Measurements from ENCODE around the gene CEMIP2. TPM values are rescaled to one million over a fixed set of nuclear protein-coding genes. Genes with fewer than 3 reads are reported as not detected.

Gene CEMIP2
- total and polyA plus RNA-seq, 7 experiments from 2014 or later: 17.6 to 183 (median 87.7) TPM

- Histone ChIP-seq H3K4me1 (ENCODE audit: control insufficient read depth in 2 of 2, insufficient read depth in 2 of 2, low read length in 2 of 2) (no peaks in the 10 kb centered on the region), H3K4me3 (ENCODE audit: low read length) (no peak overlapping the region), H3K36me3 (ENCODE audit: control insufficient read depth in 2 of 3, insufficient read depth in 3 of 3, low read length in 3 of 3) (peaks cover 0 to 43% (median 17%) of the 10 kb centered on the region in 3 experiments), H3K27ac (ENCODE audit: low read depth, low read length) (no peak overlapping the region), H3K27me3 (ENCODE audit: control insufficient read depth in 2 of 2, insufficient read depth in 2 of 2, low read length in 2 of 2) (no peaks in the 10 kb centered on the region), H3K9me3 (ENCODE audit: control insufficient read depth in 2 of 3, low read length in 3 of 3) (no peaks in the 10 kb centered on the region)
- intact Hi-C loops (cut with micrococcal nuclease): no loop called here
- ChIA-PET CTCF (interaction anchor here (0.6 kb wide), 1 partner anchor 1340 kb away, joined by 3 read pairs; no protein-coding TSS in a partner anchor), POLR2A (interaction anchor here (0.5 to 1.2 kb wide), 2 partner anchors 16 to 27 kb away, joined by 3 to 5 read pairs; no protein-coding TSS in a partner anchor)
- peaks cover 7 to 43% (median 21%) of the 10 kb centered on the region in 7 donors for H3K4me1 Mint-ChIP-seq
- peak overlapping the region in 2 of 9 donors; percentile 33 to 49 for H3K27ac Mint-ChIP-seq
- DNase-seq: no peak
- H3K4me3 Mint-ChIP-seq: no peak overlapping the region
- H3K9me3 Mint-ChIP-seq: peaks cover 0 to 2% (median 0%) of the 10 kb centered on the region in 11 donors
- peaks cover 8 to 47% (median 34%) of the 10 kb centered on the region in 5 donors for H3K36me3 Mint-ChIP-seq
- no peaks in the 10 kb centered on the region for H3K27me3 Mint-ChIP-seq
- no peak for ATAC-seq
Observed at GRCh38 chr9:71740199-71740598, 28.1 kb downstream of the CEMIP2 start.

DNA sequence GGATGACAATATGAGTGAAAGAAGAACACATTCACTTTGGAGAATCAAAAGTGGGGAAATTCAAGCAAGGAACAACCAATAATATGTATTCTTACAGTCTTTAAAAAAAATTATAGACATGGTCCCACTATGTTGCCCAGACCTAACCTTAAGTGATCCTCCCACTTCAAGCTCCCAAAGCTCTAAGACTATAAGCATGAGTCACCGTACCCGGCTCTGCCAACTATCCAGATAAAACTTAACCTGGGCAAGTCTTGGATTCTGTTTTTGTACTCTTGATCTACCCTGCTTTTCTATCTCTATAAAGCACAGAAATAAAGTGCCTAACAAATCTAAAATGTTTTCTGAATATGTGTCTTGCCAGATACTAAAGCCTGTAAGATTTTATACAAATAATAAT, 30.9 kb downstream of the CEMIP2 start:
- H3K27me3 ChIP-seq (ENCODE audit: control insufficient read depth in 2 of 2, insufficient read depth in 2 of 2, low read length in 2 of 2): no peaks in the 10 kb centered on the region
- no peak overlapping the region for H3K4me3 ChIP-seq (ENCODE audit: low read length)
- intact Hi-C loops (cut with micrococcal nuclease): no loop called here
- peaks cover 9 to 53% (median 39%) of the 10 kb centered on the region in 5 donors for H3K36me3 Mint-ChIP-seq
- H3K27ac Mint-ChIP-seq: peak overlapping the region in 3 of 9 donors; percentile 10 to 38 (median 24)
- peaks cover 9 to 52% (median 17%) of the 10 kb centered on the region in 3 experiments for H3K36me3 ChIP-seq (ENCODE audit: control insufficient read depth in 2 of 3, insufficient read depth in 3 of 3, low read length in 3 of 3)
- CTCF ChIA-PET: no interaction called here
- ATAC-seq (no peak), DNase-seq (no peak)
- H3K4me3 Mint-ChIP-seq: no peak overlapping the region
- H3K9me3 Mint-ChIP-seq: peaks cover 0 to 3% (median 0%) of the 10 kb centered on the region in 11 donors
- POLR2A ChIA-PET: no interaction called here
- no peaks in the 10 kb centered on the region for H3K4me1 ChIP-seq (ENCODE audit: control insufficient read depth in 2 of 2, insufficient read depth in 2 of 2, low read length in 2 of 2)
- H3K4me1 Mint-ChIP-seq: peaks cover 2 to 26% (median 18%) of the 10 kb centered on the region in 7 donors
- H3K27ac ChIP-seq (ENCODE audit: low read depth, low read length): no peak overlapping the region
- no peaks in the 10 kb centered on the region for H3K27me3 Mint-ChIP-seq
- H3K9me3 ChIP-seq (ENCODE audit: control insufficient read depth in 2 of 3, low read length in 3 of 3): no peaks in the 10 kb centered on the region

- peaks cover 9 to 62% (median 23%) of the 10 kb centered on the region in 3 experiments for H3K36me3 ChIP-seq (ENCODE audit: control insufficient read depth in 2 of 3, insufficient read depth in 3 of 3, low read length in 3 of 3)
Observed at GRCh38 chr9:71736236-71736635, 32.1 kb downstream of the CEMIP2 start.

GRCh38 chr9:71734950-71735349, 33.4 kb downstream of the CEMIP2 start:
- Mint-ChIP-seq H3K27me3 (no peaks in the 10 kb centered on the region), H3K27ac (peak overlapping the region in 3 of 9 donors; percentile 34 to 64 (median 47)), H3K4me3 (no peak overlapping the region), H3K4me1 (peaks cover 0 to 16% (median 7%) of the 10 kb centered on the region in 7 donors), H3K9me3 (peaks cover 0 to 3% (median 0%) of the 10 kb centered on the region in 11 donors), H3K36me3 (peaks cover 15 to 62% (median 45%) of the 10 kb centered on the region in 5 donors)
- POLR2A ChIA-PET: no interaction called here
- no peak overlapping the region for H3K27ac ChIP-seq (ENCODE audit: low read depth, low read length)
- no peaks in the 10 kb centered on the region for H3K27me3 ChIP-seq (ENCODE audit: control insufficient read depth in 2 of 2, insufficient read depth in 2 of 2, low read length in 2 of 2)
- H3K36me3 ChIP-seq (ENCODE audit: control insufficient read depth in 2 of 3, insufficient read depth in 3 of 3, low read length in 3 of 3): peaks cover 17 to 68% (median 24%) of the 10 kb centered on the region in 3 experiments
- intact Hi-C loops (cut with micrococcal nuclease): loop anchor here in 1 of 2 donors (5.0 kb wide), 1 partner anchor 32 kb away; the partner anchor contains the start of gene CEMIP2
- H3K4me1 ChIP-seq (ENCODE audit: control insufficient read depth in 2 of 2, insufficient read depth in 2 of 2, low read length in 2 of 2): no peaks in the 10 kb centered on the region
- no peak overlapping the region for H3K4me3 ChIP-seq (ENCODE audit: low read length)
- CTCF ChIA-PET: no interaction called here
- no peak for ATAC-seq
- DNase-seq: no peak
- no peaks in the 10 kb centered on the region for H3K9me3 ChIP-seq (ENCODE audit: control insufficient read depth in 2 of 3, low read length in 3 of 3)

More at GRCh38 chr9:71736236-71736635, 32.1 kb downstream of the CEMIP2 start:
- Mint-ChIP-seq H3K27ac (peak overlapping the region in 4 of 9 donors; percentile 36 to 77 (median 53)), H3K27me3 (no peaks in the 10 kb centered on the region), H3K4me1 (peaks cover 0 to 22% (median 11%) of the 10 kb centered on the region in 7 donors), H3K9me3 (peaks cover 0 to 3% (median 0%) of the 10 kb centered on the region in 11 donors), H3K4me3 (no peak overlapping the region), H3K36me3 (peaks cover 9 to 56% (median 40%) of the 10 kb centered on the region in 5 donors)
- Histone ChIP-seq H3K4me3 (ENCODE audit: low read length) (no peak overlapping the region), H3K27me3 (ENCODE audit: control insufficient read depth in 2 of 2, insufficient read depth in 2 of 2, low read length in 2 of 2) (no peaks in the 10 kb centered on the region), H3K27ac (ENCODE audit: low read depth, low read length) (no peak overlapping the region), H3K9me3 (ENCODE audit: control insufficient read depth in 2 of 3, low read length in 3 of 3) (no peaks in the 10 kb centered on the region), H3K4me1 (ENCODE audit: control insufficient read depth in 2 of 2, insufficient read depth in 2 of 2, low read length in 2 of 2) (no peaks in the 10 kb centered on the region)
- intact Hi-C loops (cut with micrococcal nuclease): no loop called here
- ChIA-PET CTCF (no interaction called here), POLR2A (no interaction called here)
- DNase-seq (no peak), ATAC-seq (no peak)

GRCh38 chr9:71733176-71733575, 35.1 kb downstream of the CEMIP2 start:
- no peak overlapping the region for H3K27ac ChIP-seq (ENCODE audit: low read depth, low read length)
- H3K36me3 Mint-ChIP-seq: peaks cover 20 to 66% (median 52%) of the 10 kb centered on the region in 5 donors
- peak overlapping the region in 1 of 9 donors; percentile 28 for H3K27ac Mint-ChIP-seq
- peaks cover 0 to 16% (median 5%) of the 10 kb centered on the region in 7 donors for H3K4me1 Mint-ChIP-seq
- no peaks in the 10 kb centered on the region for H3K27me3 ChIP-seq (ENCODE audit: control insufficient read depth in 2 of 2, insufficient read depth in 2 of 2, low read length in 2 of 2)
- no peak overlapping the region for H3K4me3 ChIP-seq (ENCODE audit: low read length)
- POLR2A ChIA-PET: interaction anchor here (0.6 kb wide), 1 partner anchor 34 kb away, joined by 3 read pairs; no protein-coding TSS in a partner anchor
- DNase-seq: no peak
- intact Hi-C loops (cut with micrococcal nuclease): loop anchor here in 1 of 2 donors (5.0 kb wide), 1 partner anchor 34 kb away; the partner anchor contains the start of gene CEMIP2
- H3K9me3 Mint-ChIP-seq: peaks cover 0 to 3% (median 0%) of the 10 kb centered on the region in 11 donors
- ATAC-seq: no peak
- H3K36me3 ChIP-seq (ENCODE audit: control insufficient read depth in 2 of 3, insufficient read depth in 3 of 3, low read length in 3 of 3): peaks cover 17 to 77% (median 24%) of the 10 kb centered on the region in 3 experiments
- H3K4me3 Mint-ChIP-seq: no peak overlapping the region
- CTCF ChIA-PET: interaction anchor here (1.4 kb wide), 1 partner anchor 13 kb away, joined by 3 read pairs; no protein-coding TSS in a partner anchor
- H3K27me3 Mint-ChIP-seq: no peaks in the 10 kb centered on the region
- no peaks in the 10 kb centered on the region for H3K9me3 ChIP-seq (ENCODE audit: control insufficient read depth in 2 of 3, low read length in 3 of 3)
- H3K4me1 ChIP-seq (ENCODE audit: control insufficient read depth in 2 of 2, insufficient read depth in 2 of 2, low read length in 2 of 2): no peaks in the 10 kb centered on the region

DNA sequence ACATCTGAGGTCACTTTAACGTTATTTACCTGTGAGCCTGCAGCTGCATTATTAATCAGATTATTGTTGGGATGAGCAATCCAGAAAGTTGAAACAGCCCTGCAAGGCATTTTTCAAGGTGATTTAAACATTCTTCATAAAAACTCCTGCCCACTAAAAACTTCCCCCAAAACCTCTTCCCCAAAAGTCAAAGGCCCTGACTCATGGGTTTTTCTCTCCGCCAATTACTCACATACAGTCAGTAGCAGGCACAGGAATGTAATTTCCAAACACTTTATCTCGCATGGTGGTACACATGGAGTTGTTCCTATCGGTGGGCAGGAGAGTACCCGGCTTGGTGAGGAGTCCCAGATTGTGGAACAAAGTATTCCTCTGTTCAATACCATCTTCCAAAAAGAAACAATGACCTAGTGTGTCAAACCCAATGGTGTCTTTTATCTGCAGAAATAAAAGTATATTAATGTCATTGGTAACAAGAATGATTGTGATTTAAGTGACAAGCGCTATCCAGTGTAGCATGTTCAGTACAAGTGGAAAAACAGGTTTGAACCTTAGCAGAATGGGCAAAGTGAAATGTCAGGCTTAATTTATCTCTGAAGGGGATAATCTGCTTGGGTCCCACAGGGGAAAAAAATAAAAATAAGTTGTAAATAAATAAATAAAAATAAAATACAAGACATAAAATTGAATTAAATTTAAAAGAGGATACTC, 38.3 kb downstream of the CEMIP2 start:
- no peak for ATAC-seq
- ChIA-PET POLR2A (no interaction called here), CTCF (no interaction called here)
- Histone ChIP-seq H3K9me3 (ENCODE audit: control insufficient read depth in 2 of 3, low read length in 3 of 3) (no peaks in the 10 kb centered on the region), H3K4me1 (ENCODE audit: control insufficient read depth in 2 of 2, insufficient read depth in 2 of 2, low read length in 2 of 2) (no peaks in the 10 kb centered on the region), H3K27me3 (ENCODE audit: control insufficient read depth in 2 of 2, insufficient read depth in 2 of 2, low read length in 2 of 2) (no peaks in the 10 kb centered on the region), H3K27ac (ENCODE audit: low read depth, low read length) (no peak overlapping the region), H3K36me3 (ENCODE audit: control insufficient read depth in 2 of 3, insufficient read depth in 3 of 3, low read length in 3 of 3) (peaks cover 10 to 80% (median 35%) of the 10 kb centered on the region in 3 experiments), H3K4me3 (ENCODE audit: low read length) (no peak overlapping the region)
- H3K4me1 Mint-ChIP-seq: peaks cover 0 to 14% (median 4%) of the 10 kb centered on the region in 7 donors
- H3K36me3 Mint-ChIP-seq: peaks cover 19 to 73% (median 41%) of the 10 kb centered on the region in 5 donors
- no peak overlapping the region for H3K4me3 Mint-ChIP-seq
- H3K27me3 Mint-ChIP-seq: no peaks in the 10 kb centered on the region
- peak overlapping the region in 1 of 9 donors; percentile 60 for H3K27ac Mint-ChIP-seq
- intact Hi-C loops (cut with micrococcal nuclease): loop anchor here (2.0 to 5.0 kb wide), 3 partner anchors 17 to 87 kb away; partner anchors contain the start of gene CEMIP2 (in 1 of the 2)
- no peak for DNase-seq
- H3K9me3 Mint-ChIP-seq: peaks cover 0 to 3% (median 0%) of the 10 kb centered on the region in 11 donors
